Mucosa of descending colon (tissue), 3 donors: ENCODE results near the gene ST7. TPM values are rescaled to one million over a fixed set of nuclear protein-coding genes. Genes with fewer than 3 reads are reported as not detected.
"Not testable (repeated sequence)": the region's sequence is repeated elsewhere in the genome, so short reads cannot be mapped to it uniquely, and the experiment has no call there.

Experiments used
- ATAC-seq: fragments of 200-7000 bp; cut with Tn5 transposase; one replicate; pipeline ENCODE4 v1.9.1; 2020; ENCODE audit warnings: mild to moderate bottlenecking, moderate library complexity
- DNase-seq, 3 donors: peaks; one replicate each; pipeline ENCODE4 v3.0.0-alpha.2; 2020
- H3K36me3 ChIP-seq: fragments of 200-600 bp; one replicate; pipeline ENCODE4 v1.8.0; 2021; ENCODE audit warnings: low read depth, mild to moderate bottlenecking
- H3K4me1 ChIP-seq: fragments of 200-600 bp; one replicate; pipeline ENCODE4 v1.8.0; 2021; ENCODE audit warnings: low read depth, mild to moderate bottlenecking
- H3K4me3 ChIP-seq: fragments of 200-600 bp; one replicate; pipeline ENCODE4 v1.8.0; 2021; ENCODE audit warnings: mild to moderate bottlenecking
- H3K9me3 ChIP-seq: fragments of 200-600 bp; one replicate; pipeline ENCODE4 v1.8.0; 2021; ENCODE audit warnings: mild to moderate bottlenecking
- CTCF ChIP-seq: fragments of 200-600 bp; IDR thresholded peaks from one replicate; pipeline ENCODE4 v1.8.0; 2022; ENCODE audit warnings: antibody characterized with exemption, mild to moderate bottlenecking
- intact Hi-C, 2 donors: fragments of 100-400 bp; cut with DNase I in 1 of 2; cut with micrococcal nuclease in 1 of 2; formaldehyde crosslinking; loops; one replicate each; pipeline versions ENCODE4 v1.11.0 to v1.11.1; 2022; cut with DNase I, micrococcal nuclease
- total RNA-seq, 3 donors: library from RNA; stranded (reverse); fragmentation: NEBNext Ultra II Directional in 2 of 3; extraction: Animal tissue kit (Norgen Biotek cat#: 25700) in 2 of 3; gene quantifications; one replicate each; pipeline versions ENCODE4 v1.2.1 to v1.2.4, GENCODE V29; 2021 to 2023
- donor health status: DM: no; HTN: no; CAD: no; lungs with moderate emphysema.
- donor health status: DM: no; HTN: no; CAD: no.
- donor health status: DM: no; HTN: yes; CAD: no.

ST7 gene
- total RNA-seq, 3 donors from 2014 or later = 10.1 to 22.0 (median 11.3) TPM

- no peak for ATAC-seq
- H3K4me1 ChIP-seq = peaks cover 15% of the 10 kb centered on the region
- intact Hi-C loops = no loop called here
- TF ChIP-seq CTCF = no peak
- H3K4me3 ChIP-seq = no peak overlapping the region
- no peaks in the 10 kb centered on the region for H3K36me3 ChIP-seq
- DNase-seq = no peak
- no peaks in the 10 kb centered on the region for H3K9me3 ChIP-seq
Measured at GRCh38 chr7:116955801-116956476, 2.6 kb downstream of the ST7 start.

- Histone ChIP-seq H3K4me1 (peaks cover 15% of the 10 kb centered on the region), H3K4me3 (no peak overlapping the region), H3K36me3 (no peaks in the 10 kb centered on the region), H3K9me3 (no peaks in the 10 kb centered on the region)
- no peak for ATAC-seq
- no peak for TF ChIP-seq CTCF
- intact Hi-C loops = no loop called here
- no peak for DNase-seq
Measured at GRCh38 chr7:116956477-116956804, 3.1 kb downstream of the ST7 start.

- no peak for ATAC-seq
Measured at GRCh38 chr7:116957874-116958273, 4.6 kb downstream of the ST7 start.

GRCh38 chr7:116961966-116962673 is 8.8 kb downstream of the ST7 start:
- DNase-seq, intact Hi-C loops: not testable (repeated sequence)

More at GRCh38 chr7:116957874-116958273, 4.6 kb downstream of the ST7 start:
- no peak for DNase-seq
- Histone ChIP-seq H3K4me3 (no peak overlapping the region), H3K9me3 (no peaks in the 10 kb centered on the region), H3K36me3 (no peaks in the 10 kb centered on the region), H3K4me1 (peaks cover 15% of the 10 kb centered on the region)
- no peak for TF ChIP-seq CTCF
- intact Hi-C loops = no loop called here

GRCh38 chr7:116963234-116963633 is 9.9 kb downstream of the ST7 start:
- no peaks in the 10 kb centered on the region for H3K4me1 ChIP-seq
- no peaks in the 10 kb centered on the region for H3K9me3 ChIP-seq
- no peaks in the 10 kb centered on the region for H3K36me3 ChIP-seq
- ATAC-seq (no peak), DNase-seq (no peak)
- no peak overlapping the region for H3K4me3 ChIP-seq
- intact Hi-C loops = no loop called here
- no peak for TF ChIP-seq CTCF

More at GRCh38 chr7:116961966-116962673, 8.8 kb downstream of the ST7 start:
- H3K9me3 ChIP-seq, ATAC-seq, H3K4me3 ChIP-seq, H3K4me1 ChIP-seq, H3K36me3 ChIP-seq: not testable (repeated sequence)

GRCh38 chr7:116966601-116967000 is 13.3 kb downstream of the ST7 start:
- H3K36me3 ChIP-seq = no peaks in the 10 kb centered on the region
- DNase-seq = no peak
- no peak for ATAC-seq
- no peak for TF ChIP-seq CTCF
- no peaks in the 10 kb centered on the region for H3K9me3 ChIP-seq
- H3K4me3 ChIP-seq = no peak overlapping the region
- intact Hi-C loops = no loop called here
- H3K4me1 ChIP-seq = no peaks in the 10 kb centered on the region
